RKO (cell line): ENCODE measurements around the gene WNT3.
A peak's percentile ranks its signal among the peaks of the same experiment; 100 is the strongest.
"Not testable (repeated sequence)": the region's sequence is repeated elsewhere in the genome, so short reads cannot be mapped to it uniquely, and the experiment has no call there.

Experiments
- DNase-seq: peaks from one replicate; pipeline ENCODE4 v3.0.0-alpha.2; 2016; ENCODE audit warnings: low spot score

The WNT3 gene

DNA sequence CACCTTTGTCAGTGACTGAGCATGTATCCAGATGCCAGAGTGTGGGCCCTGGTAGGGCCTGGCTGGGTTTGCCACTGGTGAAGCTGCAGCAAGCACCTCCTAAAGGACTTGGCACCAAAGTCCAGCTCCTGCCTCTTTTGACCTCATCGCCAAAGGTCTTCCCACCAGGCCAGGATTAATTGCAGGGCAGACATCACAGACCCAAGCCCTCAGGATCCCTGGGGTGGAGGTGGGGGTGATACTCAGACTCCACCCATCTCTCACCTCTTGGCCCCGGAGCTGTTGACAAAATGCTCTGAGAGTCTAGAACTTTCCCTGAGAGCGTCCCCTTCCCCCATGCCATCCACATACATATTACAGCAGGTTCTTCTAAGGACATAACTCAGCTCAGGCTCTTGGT, 4.6 kb downstream of the WNT3 start:
- no peak for DNase-seq

DNA sequence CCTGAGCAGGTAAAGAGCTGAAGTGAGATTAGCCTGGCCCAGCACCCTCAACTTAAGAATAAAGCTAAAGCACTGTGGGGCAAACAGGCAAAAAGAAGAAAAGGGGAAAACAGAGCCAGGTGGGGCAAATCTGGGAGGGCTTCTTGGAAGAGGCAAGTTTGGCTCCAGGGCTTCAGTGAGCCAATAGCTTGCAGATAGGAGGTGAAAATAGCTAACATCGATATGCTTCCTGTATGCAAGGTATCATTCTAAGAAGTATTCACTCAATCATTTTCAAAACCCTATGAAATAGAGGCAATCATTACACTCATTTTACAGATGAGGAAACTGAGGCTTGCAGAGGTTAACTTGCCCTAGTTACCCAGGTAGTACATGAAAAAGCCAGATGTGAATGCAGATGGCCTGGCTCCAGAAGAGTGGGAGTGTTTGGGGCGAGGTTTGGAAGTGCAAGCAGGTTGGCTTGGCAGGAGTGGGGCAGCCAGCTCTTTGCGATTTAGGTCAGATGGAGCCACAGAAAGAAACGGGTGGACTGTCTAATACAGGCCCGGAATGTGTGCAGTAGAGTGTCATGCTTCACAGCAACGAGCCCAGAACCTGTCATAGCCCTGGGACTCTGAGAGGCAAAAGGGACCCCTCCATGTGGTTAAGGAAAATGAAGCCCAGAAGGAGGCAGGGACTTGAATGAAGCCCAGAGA, 5.7 kb downstream of the WNT3 start:
- DNase-seq: no peak

- peak; percentile 13 for DNase-seq
These were observed 6.4 kb downstream of the WNT3 start for GRCh38 chr17:46811978-46812583.

GRCh38 chr17:46810837-46811236, 7.7 kb downstream of the WNT3 start:
- no peak for DNase-seq

- DNase-seq: no peak
These were observed 9.4 kb downstream of the WNT3 start for GRCh38 chr17:46809110-46809571.

DNA sequence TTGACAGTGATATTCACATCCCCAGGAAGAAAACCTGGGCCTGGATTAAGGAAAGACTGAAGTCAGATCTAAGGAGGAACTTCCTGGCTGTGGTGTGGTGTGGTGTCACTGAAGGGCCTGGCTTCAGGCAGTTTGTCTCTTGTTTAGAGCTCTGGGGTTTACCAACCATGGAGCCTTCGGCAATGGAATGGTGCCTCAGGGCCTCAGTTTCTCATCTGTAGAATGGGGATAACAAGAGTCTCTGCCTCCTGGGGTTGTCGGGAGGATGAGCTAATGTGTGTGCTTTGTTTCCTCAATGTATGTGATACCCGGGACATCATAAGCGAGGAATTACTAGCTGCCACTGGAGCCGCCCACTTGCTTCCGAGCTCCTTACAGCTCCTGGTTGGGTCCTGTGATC, 12.7 kb downstream of the WNT3 start:
- no peak for DNase-seq

DNA sequence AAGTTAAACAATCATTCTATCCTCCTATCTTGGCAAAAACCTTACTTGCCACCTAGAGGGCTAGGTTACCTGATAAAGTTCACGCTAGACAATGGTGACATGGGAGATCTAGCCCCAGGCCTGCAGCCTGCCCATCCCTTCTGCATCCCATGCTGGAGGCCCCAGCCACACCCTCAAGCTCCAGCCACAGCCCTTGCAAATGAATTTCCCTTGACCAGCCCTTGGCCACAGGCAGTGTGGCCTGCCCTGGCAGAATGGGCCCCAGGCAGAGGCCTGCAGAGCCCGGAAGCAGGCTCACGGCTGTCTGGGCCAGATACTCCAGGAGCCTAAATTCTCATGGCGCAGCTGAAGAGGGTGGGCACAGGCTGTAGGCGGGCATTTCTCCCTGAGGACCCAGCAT, 14.9 kb downstream of the WNT3 start:
- no peak for DNase-seq

GRCh38 chr17:46802800-46803199, 15.7 kb downstream of the WNT3 start:
- no peak for DNase-seq

- no peak for DNase-seq
These were observed 17.9 kb downstream of the WNT3 start for GRCh38 chr17:46800573-46800972.

DNA sequence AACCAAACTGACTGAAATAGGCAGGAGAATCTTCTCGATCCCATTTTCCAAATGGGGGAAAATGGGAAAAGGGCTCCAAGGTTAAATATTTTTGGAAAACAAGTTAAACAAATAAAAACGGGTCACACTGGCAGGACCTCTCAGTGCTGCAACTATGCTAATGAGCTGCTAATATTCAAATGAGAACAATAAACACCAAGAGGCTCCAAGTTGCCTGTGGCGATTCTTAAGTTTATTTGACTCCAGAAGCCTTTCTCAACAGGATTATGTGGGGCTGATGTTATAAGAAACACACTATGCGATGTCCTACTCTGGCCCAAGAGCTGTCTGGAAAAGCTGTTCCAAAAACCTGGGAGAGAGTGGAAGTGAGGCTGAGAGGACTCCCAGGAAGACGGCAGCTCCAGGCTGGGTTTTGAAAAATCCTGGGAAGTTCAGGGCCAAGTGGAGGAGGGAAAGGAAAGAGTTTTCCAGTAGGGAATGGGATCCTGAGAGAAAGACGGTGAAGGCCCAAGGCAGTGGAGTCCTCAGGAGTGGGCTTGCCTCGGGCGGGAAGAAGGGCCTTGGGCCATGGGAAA, 21.4 kb downstream of the WNT3 start:
- no peak for DNase-seq

DNA sequence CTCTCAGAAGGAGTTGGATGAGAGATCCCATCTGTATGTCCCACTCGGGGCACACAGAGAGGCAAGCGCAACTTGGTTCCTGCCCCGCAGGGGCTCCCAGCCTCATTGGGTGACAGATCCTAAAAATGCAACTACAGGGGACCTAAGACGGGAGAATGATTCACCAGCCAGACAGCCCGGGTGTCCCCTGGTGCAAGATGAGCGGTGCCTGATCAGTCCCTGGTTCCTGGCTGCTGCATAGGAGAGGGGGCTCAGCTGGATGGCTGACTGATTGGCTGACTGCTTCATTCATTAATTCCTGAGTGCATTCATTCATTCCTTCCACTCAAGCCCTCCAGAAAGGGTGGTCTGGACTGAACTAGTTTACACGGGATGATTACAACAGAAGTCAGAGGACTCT, 22.0 kb downstream of the WNT3 start:
- no peak for DNase-seq

DNA sequence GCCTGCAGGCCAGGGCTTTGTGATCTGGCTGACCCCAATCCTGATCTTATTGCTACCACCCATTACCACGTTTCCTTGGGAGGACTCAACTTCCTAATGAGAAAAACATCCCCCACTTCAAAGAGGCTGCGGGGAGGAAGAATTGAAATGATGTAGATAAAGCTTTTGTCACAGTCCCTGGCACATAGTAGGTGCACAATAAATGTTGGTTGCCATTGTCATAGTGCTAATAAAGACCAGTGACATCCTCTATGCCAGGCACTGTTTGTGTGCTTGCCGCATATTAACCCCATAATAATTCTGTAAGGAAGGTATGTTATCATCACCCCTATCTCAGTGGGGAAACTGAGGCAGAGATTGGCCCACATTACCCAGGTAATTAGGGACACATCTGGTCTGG, 22.4 kb downstream of the WNT3 start:
- DNase-seq: no peak

GRCh38 chr17:46795379-46795952, 23.0 kb downstream of the WNT3 start:
- DNase-seq: peak; percentile 54

- no peak for DNase-seq
These were observed 24.2 kb downstream of the WNT3 start for GRCh38 chr17:46794318-46794717.

- no peak for DNase-seq
These were observed 25.0 kb downstream of the WNT3 start for GRCh38 chr17:46793541-46793940.

GRCh38 chr17:46793023-46793422, 25.5 kb downstream of the WNT3 start:
- DNase-seq: not testable (repeated sequence)

GRCh38 chr17:46792071-46792470, 26.4 kb downstream of the WNT3 start:
- DNase-seq: no peak

DNA sequence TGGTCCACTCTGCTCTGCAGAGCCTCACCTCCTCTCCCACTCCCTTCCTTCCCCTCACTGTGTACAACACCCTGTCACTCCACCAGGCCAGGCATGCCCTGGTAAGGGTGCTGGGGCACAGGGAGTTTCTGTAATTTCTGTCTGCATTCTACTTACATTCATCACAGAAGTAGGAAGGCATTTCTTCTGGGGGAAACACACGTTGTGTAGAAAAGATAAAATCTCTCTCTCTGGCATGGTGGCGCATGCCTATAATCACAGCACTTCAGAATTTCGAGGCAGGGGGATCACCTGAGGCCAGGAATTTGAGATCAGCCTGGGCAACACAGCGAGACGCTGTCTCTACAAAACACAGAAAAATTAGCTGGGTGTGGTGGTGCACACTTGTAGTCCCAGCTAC, 27.0 kb downstream of the WNT3 start:
- DNase-seq: no peak

- no peak for DNase-seq
These were observed 28.3 kb downstream of the WNT3 start for GRCh38 chr17:46790216-46790615.

DNA sequence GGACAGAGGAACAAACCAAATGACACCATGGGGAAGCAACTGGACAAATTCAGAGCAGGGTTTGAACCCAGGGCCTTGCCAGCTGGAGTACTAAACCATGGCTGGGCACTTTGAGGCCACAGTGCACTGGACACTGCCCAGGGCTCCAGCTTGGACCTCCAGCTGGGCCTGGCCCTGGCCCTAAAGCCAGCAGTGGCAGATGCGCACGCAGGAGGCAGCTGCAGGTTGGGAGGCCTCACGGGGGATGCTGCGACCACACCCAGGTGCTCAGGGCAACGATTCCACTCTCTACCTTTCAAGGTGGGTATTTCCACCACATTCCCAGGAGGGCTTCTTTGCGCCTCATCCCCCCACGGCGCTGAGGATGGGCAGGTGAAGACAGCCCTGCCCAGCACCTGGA, 28.9 kb downstream of the WNT3 start:
- DNase-seq: no peak

GRCh38 chr17:46788796-46789195, 29.7 kb downstream of the WNT3 start:
- DNase-seq: no peak

- DNase-seq: no peak
These were observed 30.2 kb downstream of the WNT3 start for GRCh38 chr17:46788300-46788699.

- no peak for DNase-seq
These were observed 31.0 kb downstream of the WNT3 start for GRCh38 chr17:46787478-46787877.
